GM12872 (cell line): ENCODE results near the gene ZBTB7C.

ENCODE experiments used
- CTCF ChIP-seq: IDR thresholded peaks from 3 replicates; pipeline ENCODE4 v1.5.1; 2011; ENCODE audit warnings: low read depth, mild to moderate bottlenecking, low read length, moderate library complexity; ENCODE audit not compliant: insufficient read depth

ZBTB7C gene

DNA sequence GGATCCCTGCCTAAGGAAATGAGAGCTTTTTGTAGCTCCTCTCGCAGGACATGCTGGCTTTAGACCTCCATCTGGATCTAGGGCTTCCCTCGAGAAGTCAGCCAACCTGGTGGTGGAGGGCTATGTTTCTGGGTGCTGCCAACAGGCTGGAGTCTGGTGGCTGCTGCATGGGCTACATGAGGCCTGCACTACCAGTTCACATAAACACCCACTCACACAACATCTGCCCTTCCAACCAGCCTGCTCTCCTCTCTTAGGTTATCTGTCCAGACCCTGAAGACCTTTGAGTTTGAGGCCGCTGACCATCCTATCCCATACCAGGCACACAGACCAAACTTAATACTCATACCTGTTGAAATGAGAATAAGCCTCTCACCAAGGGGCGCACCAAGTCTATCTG is 427.4 kb downstream of the ZBTB7C start:
- TF ChIP-seq CTCF: no peak

DNA sequence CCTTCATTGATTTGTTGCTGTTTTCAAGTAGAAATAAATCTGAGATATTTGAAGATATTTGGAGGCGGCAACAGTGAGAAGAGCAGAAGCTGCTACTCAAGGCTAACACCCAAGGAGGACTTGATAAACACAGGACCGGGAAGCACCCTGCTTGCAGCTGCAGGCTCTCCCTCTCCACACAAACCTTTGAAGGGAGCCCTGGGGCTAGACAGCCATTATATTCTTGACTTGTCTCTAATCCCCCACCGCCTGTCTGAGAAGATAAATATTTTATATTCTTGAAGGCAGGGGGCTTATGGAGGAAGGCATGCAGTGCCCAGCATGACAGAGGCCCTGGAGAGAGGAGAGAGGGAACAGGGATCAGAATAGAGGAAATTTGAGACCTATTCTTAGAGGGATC is 427.9 kb downstream of the ZBTB7C start:
- no peak for TF ChIP-seq CTCF

DNA sequence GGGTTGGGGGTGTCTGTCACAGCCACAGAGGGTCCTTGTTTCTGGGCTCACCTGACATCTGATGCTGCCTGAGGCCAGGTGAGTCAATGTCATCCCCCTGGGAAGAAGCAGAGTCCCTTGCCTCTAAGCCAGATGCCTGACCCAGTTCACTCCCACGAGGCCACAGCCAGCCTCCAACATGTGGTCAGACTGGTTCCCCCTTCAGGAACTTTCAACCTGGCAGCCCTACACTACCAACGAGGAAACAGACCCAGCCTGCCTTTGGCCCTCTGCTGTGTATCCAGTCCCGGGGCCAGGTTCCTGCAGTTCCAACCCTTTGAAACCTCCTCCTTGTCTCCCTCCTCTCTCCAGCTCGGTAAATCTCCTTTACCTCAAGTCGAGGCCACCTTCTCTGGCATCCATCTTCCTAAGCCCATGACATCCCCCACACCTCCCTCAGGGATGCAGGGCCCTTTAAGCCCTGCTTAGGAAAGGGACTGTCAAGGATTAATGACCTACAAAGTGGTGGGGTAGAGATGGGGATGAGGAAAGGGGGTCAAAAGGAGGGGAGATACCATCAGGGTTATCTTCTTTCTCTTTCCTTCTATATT is 429.5 kb downstream of the ZBTB7C start:
- TF ChIP-seq CTCF: no peak

- TF ChIP-seq CTCF: no peak
These were observed 430.6 kb downstream of the ZBTB7C start for GRCh38 chr18:47978603-47979002.

GRCh38 chr18:47978141-47978540 is 431.0 kb downstream of the ZBTB7C start:
- TF ChIP-seq CTCF: no peak
